Testis (tissue), 2 donors: ENCODE data around the gene WDR36.

ENCODE experiments used
- POLR2A ChIP-seq: fragments of 450-650 bp; IDR thresholded peaks from one replicate; pipeline ENCODE4 v1.6.1; 2017; ENCODE audit warnings: antibody characterized with exemption, mild to moderate bottlenecking, moderate library complexity
- TF ChIP-seq, protein P1 (sequence below), 3 experiments: fragments of 450-650 bp in 2 of 3; fragments of 200-600 bp in 1 of 3; sonication (generic) in 1 of 3; IDR thresholded peaks; one replicate each; pipeline ENCODE4 v1.5.1; 2016 to 2019; ENCODE audit warnings: antibody characterized with exemption in 3 of 3, mild to moderate bottlenecking in 2 of 3, moderate library complexity in 1 of 3

DNA sequence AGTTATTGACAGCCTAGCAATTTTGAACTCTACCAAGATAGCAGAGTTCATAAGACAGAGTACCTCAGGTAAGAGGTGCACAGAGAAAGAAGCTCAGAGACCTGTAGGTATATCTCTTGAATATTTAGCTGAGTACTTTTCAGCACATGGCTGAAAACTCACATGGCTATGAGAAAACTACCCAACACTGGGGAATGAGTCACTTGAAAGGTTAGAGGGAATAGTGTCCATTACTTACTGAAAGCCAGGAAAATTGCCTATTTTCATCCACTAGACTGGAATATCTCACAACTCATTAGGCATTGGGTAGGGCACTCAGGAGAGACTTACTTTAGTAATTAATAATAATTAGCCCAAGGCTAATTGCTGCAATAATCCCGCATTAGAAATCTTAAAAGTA lies 12.3 kb upstream of the WDR36 start:
- TF ChIP-seq, protein P1, sequence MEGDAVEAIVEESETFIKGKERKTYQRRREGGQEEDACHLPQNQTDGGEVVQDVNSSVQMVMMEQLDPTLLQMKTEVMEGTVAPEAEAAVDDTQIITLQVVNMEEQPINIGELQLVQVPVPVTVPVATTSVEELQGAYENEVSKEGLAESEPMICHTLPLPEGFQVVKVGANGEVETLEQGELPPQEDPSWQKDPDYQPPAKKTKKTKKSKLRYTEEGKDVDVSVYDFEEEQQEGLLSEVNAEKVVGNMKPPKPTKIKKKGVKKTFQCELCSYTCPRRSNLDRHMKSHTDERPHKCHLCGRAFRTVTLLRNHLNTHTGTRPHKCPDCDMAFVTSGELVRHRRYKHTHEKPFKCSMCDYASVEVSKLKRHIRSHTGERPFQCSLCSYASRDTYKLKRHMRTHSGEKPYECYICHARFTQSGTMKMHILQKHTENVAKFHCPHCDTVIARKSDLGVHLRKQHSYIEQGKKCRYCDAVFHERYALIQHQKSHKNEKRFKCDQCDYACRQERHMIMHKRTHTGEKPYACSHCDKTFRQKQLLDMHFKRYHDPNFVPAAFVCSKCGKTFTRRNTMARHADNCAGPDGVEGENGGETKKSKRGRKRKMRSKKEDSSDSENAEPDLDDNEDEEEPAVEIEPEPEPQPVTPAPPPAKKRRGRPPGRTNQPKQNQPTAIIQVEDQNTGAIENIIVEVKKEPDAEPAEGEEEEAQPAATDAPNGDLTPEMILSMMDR (IDR thresholded peaks at IDR 0.05), result no peak
- TF ChIP-seq POLR2A, result no peak
